ENCODE data around the gene ALDH9A1. TPM values are rescaled to one million over a fixed set of nuclear protein-coding genes. Genes with fewer than 3 reads are reported as not detected.
"Not testable (repeated sequence)": the region's sequence is repeated elsewhere in the genome, so short reads cannot be mapped to it uniquely, and the experiment has no call there.

Gene ALDH9A1
- total RNA-seq, 4 donors from 2014 or later: 47.3 to 90.4 (median 76.4) TPM

DNA sequence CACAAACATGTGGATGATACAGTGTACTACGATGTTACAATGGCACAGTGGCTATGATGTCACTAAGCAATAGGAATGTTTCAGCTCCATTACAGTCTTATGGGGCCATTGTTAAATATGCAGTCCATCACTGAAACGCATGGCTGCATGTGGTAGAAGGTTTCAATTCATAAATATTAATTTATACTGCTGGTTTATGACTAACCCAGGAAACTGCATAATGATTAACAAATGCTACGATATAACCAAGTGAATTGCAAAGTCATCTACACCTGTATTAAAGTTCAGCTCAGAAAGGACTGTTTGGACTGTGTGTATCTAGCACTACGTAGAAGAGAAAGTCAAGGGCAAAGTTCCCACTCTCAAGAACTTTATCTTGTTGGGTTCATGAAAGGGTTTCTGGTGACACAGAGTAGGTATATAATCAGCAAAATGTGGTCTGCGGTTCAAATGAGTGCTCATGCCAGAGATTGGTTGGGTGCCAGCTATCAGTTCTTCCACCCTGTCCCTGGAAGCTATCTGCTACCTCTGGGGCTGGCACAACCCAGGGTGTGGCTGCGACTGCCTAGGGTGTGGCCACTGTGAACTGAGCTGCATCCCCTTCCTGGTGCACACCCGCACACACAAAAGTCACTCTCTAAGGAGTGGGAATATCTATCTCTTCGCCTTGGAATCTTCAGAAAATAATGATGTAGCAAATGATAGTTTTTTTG is 52.6 kb downstream of the ALDH9A1 start:
- H3K4me1 ChIP-seq: peaks cover 0 to 83% (median 0%) of the 10 kb centered on the region in 3 donors
- ATAC-seq: no peak

DNA sequence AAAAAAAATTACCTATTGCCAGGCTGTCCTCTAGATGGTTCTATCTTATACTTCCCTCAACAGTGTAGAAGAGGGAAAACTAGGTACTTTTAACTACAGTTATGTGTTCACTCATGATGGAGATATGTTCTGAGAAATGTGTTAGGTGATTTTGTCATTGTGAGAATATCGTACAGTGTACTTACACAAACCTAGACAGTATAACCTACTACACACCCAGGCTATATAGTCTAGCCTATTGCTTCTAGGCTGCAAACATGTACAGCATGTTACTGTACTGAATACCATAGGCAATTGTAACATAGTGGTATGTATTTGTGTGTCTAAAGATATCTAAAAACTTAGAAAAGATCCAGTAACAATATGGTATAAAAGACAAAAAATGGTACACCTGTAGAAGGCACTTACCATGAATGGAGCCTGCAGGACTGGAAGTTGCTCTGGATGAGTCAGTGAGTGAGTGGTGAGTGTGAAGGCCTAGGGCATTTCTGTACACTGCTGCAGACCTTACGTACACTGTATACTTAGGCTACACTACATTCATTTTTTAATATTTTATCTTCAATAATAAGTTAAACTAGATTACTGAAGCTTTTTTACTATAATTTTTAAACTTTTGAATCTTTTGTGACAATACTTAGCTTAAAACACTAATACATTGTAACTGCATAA is 54.2 kb downstream of the ALDH9A1 start:
- no peaks in the 10 kb centered on the region for H3K27me3 ChIP-seq
- H3K4me1 ChIP-seq: peaks cover 0 to 89% (median 0%) of the 10 kb centered on the region in 3 donors
- no peak overlapping the region for H3K4me3 ChIP-seq
- H3K36me3 ChIP-seq: peaks cover 0 to 6% of the 10 kb centered on the region in 2 donors
- no peak overlapping the region for H3K27ac ChIP-seq
- WGBS, 2 donors (ENCODE audit: low coverage in 1 of 2): 27 to 72% methylated on average over 1 to 2 of the region's 2 CpGs
- no peaks in the 10 kb centered on the region for H3K9me3 ChIP-seq
- ATAC-seq: no peak
- no peak for TF ChIP-seq POLR2A (IDR thresholded peaks at IDR 0.05)
- no peak for TF ChIP-seq EP300 (IDR thresholded peaks at IDR 0.05)
- TF ChIP-seq CTCF (IDR thresholded peaks at IDR 0.05): no peak
- TF ChIP-seq POLR2AphosphoS5 (IDR thresholded peaks at IDR 0.05): no peak

More for the DNA sequence above, 52.6 kb downstream of the ALDH9A1 start:
- no peak overlapping the region for H3K27ac ChIP-seq
- no peaks in the 10 kb centered on the region for H3K27me3 ChIP-seq
- no peak overlapping the region for H3K4me3 ChIP-seq
- H3K36me3 ChIP-seq: peaks cover 0 to 14% of the 10 kb centered on the region in 2 donors
- TF ChIP-seq POLR2AphosphoS5 (IDR thresholded peaks at IDR 0.05): no peak
- no peak for TF ChIP-seq EP300 (IDR thresholded peaks at IDR 0.05)
- TF ChIP-seq POLR2A (IDR thresholded peaks at IDR 0.05): no peak
- no peak for TF ChIP-seq CTCF (IDR thresholded peaks at IDR 0.05)
- H3K9me3 ChIP-seq: no peaks in the 10 kb centered on the region
- WGBS, 2 donors (ENCODE audit: low coverage in 1 of 2): 78 to 82% methylated on average over 8 of the region's 8 CpGs

DNA sequence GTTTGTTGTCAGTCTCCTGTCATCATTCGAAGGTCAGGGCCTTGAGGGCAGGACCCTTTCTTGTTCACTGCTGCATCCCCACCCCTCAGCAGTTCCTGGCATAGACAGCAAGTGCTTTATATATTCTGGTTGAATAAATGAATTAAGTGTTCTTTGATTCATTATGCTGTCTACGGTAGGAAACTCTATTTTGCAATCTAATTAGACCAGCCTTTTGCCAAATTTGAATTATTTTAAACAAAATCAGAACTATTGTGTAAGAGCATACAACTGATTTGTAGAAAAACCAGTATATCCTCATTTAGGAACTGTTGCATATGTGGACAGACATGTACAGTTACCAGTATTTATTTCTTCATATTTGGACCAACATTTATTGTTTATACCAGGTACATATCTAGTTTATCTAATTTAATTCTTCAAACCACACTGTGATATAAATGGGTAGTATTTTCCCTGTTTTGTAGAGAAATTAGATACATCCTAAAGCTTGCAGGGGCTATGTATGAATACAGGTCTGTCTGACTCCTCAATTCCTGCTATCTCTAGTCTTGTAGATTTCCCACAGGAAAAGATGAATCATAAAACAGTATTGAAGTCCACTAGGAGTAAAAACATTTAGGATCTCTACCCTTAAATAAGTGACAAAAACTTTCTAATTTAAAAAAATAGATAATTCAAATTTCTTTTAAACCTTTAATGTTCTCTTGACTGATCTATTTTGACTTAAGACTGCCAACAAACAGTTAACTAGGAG is 57.0 kb downstream of the ALDH9A1 start:
- TF ChIP-seq CTCF (IDR thresholded peaks at IDR 0.05) (no peak), EP300 (IDR thresholded peaks at IDR 0.05) (no peak), POLR2AphosphoS5 (IDR thresholded peaks at IDR 0.05) (no peak), POLR2A (IDR thresholded peaks at IDR 0.05) (no peak)
- no peaks in the 10 kb centered on the region for H3K9me3 ChIP-seq
- no peaks in the 10 kb centered on the region for H3K27me3 ChIP-seq
- peaks cover 4 to 89% (median 7%) of the 10 kb centered on the region in 3 donors for H3K4me1 ChIP-seq
- H3K27ac ChIP-seq: no peak overlapping the region
- 44 to 54% methylated on average over 2 of the region's 2 CpGs for WGBS, 2 donors (ENCODE audit: low coverage in 1 of 2)
- peaks cover 0 to 9% of the 10 kb centered on the region in 2 donors for H3K36me3 ChIP-seq
- no peak for ATAC-seq
- no peak overlapping the region for H3K4me3 ChIP-seq

DNA sequence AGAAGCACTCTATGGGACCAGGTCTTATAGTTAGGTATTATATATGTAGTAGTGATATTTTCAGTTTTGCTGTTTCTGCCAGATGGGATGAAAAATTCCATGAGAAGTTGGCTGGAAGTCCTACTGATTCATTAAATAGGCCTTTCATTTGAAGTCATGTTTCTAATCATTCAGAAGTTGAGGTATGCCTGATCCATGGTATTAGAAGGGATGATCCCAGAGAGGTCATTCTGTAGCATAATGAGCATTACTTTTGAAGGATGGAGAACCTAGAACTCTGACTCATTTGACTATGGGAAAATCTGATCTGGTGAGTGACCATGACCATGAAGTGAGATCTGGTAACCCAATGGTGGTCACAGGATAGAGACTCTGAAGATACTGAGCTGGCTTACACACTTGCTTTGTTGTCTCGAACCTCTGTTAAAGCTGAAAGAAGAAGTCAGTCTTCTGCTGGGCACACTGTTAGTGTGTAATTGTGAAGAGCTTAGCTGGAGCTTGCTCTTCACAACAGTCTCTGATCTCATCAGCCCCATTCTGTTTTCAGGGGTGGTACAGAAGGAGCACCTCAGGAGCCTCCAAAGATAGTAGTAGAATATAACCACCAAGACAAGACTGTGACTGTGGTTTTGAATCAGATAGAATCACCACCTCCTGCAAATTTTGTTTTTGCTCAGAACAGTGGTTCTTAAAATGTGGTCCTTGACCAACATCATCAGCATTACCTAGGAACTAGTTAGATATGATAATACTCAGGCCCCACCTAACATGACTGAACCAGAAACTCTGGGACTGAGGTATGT is 58.3 kb downstream of the ALDH9A1 start:
- ATAC-seq: no peak
- 100% methylated on average over 1 of the region's 1 CpG; no CpG with 5 or more reads in 1 of the 2 donors for WGBS, 2 donors (ENCODE audit: low coverage in 1 of 2)
- no peak overlapping the region for H3K27ac ChIP-seq
- H3K4me1 ChIP-seq: peaks cover 7 to 90% (median 12%) of the 10 kb centered on the region in 3 donors
- no peak for TF ChIP-seq EP300 (IDR thresholded peaks at IDR 0.05)
- TF ChIP-seq POLR2A (IDR thresholded peaks at IDR 0.05): no peak
- TF ChIP-seq POLR2AphosphoS5 (IDR thresholded peaks at IDR 0.05): no peak
- TF ChIP-seq CTCF (IDR thresholded peaks at IDR 0.05): no peak
- H3K9me3 ChIP-seq: no peaks in the 10 kb centered on the region
- peaks cover 0 to 9% of the 10 kb centered on the region in 2 donors for H3K36me3 ChIP-seq
- no peak overlapping the region for H3K4me3 ChIP-seq
- H3K27me3 ChIP-seq: no peaks in the 10 kb centered on the region

- not testable (repeated sequence) for H3K9me3 ChIP-seq, H3K36me3 ChIP-seq, ATAC-seq, H3K4me3 ChIP-seq, H3K27me3 ChIP-seq
- WGBS, 2 donors (ENCODE audit: low coverage in 1 of 2): 85 to 100% methylated on average over 3 to 7 of the region's 7 CpGs
- Histone ChIP-seq H3K4me1 (peaks cover 7 to 97% (median 18%) of the 10 kb centered on the region in 3 donors), H3K27ac (peak overlapping the region; percentile 24 to 68 (median 59))
Observed at GRCh38 chr1:165638211-165638610, 60.2 kb downstream of the ALDH9A1 start.

Data from gastroesophageal sphincter (tissue), 4 donors.